Adipocyte (in vitro differentiated cells): ENCODE measurements around the gene HPCAL4.
A peak's percentile ranks its signal among the peaks of the same experiment; 100 is the strongest.

Experiments
- DNase-seq: peaks from one replicate; pipeline ENCODE4 v3.0.0-alpha.2; 2015; ENCODE audit warnings: low read depth
- H3K27me3 ChIP-seq: replicated peaks from 2 replicates; pipeline ENCODE4 v1.7.0; 2013; ENCODE audit warnings: mild to moderate bottlenecking, low read length, moderate library complexity; ENCODE audit not compliant: control insufficient read depth, insufficient read depth
- H3K36me3 ChIP-seq: 2 replicates; pipeline ENCODE4 v1.7.0; 2013; ENCODE audit warnings: low read length, mild to moderate bottlenecking, moderate library complexity; ENCODE audit not compliant: control insufficient read depth, insufficient read depth, severe bottlenecking
- H3K4me1 ChIP-seq: 2 replicates; pipeline ENCODE4 v1.7.0; 2013; ENCODE audit warnings: mild to moderate bottlenecking, low read length, moderate library complexity; ENCODE audit not compliant: control insufficient read depth, insufficient read depth
- H3K4me3 ChIP-seq: 2 replicates; pipeline ENCODE4 v1.7.0; 2013; ENCODE audit warnings: mild to moderate bottlenecking, low read length, moderate library complexity
- H3K9ac ChIP-seq: 2 replicates; pipeline ENCODE4 v1.7.0; 2013; ENCODE audit warnings: mild to moderate bottlenecking, low read length, moderate library complexity
- H3K9me3 ChIP-seq: 2 replicates; pipeline ENCODE4 v1.7.0; 2013; ENCODE audit warnings: mild to moderate bottlenecking, low read length, moderate library complexity; ENCODE audit not compliant: control insufficient read depth

Gene HPCAL4

DNA sequence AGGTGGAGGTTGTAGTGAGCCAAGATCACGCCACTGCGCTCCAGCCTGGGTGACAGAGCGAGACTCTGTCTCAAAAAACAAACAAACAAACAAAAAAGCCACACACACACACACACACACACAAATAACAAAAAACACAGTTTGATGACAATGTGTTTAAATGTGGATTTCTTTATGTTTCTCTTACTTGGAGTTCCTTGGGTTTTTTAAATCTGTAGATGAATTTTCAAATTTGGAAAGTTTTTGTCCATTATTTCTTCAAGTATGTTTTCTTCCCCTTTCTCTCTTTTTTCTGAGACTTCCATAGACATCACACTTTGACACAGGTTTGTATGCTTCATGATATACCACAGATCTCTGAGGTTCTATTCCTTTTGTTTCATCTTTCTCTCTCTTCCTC, 35.4 kb upstream of the HPCAL4 start:
- Histone ChIP-seq H3K27me3 (peaks cover 60% of the 10 kb centered on the region), H3K36me3 (no peaks in the 10 kb centered on the region), H3K4me1 (peaks cover 12% of the 10 kb centered on the region), H3K4me3 (no peak overlapping the region), H3K9me3 (no peaks in the 10 kb centered on the region), H3K9ac (no peak overlapping the region)
- DNase-seq = no peak

DNA sequence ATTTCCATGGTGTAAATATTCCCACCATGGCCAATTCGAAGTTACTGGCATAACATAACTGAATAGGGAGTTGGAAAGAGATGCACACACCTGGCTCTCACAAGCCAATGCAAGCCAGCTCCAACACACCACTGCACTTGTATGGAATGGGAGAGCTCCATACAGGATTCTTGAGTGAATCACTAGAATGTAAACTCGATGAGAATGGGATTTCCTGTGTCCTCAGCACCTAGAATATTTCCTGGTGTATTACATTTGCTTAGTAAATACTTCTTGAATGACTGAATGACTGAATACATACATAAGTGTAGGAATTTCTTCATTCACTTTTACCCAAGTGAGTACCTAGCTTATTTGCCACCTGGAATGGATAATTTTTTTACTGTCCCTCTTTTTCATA, 31.3 kb upstream of the HPCAL4 start:
- H3K27me3 ChIP-seq = peaks cover 70% of the 10 kb centered on the region
- no peaks in the 10 kb centered on the region for H3K9me3 ChIP-seq

DNA sequence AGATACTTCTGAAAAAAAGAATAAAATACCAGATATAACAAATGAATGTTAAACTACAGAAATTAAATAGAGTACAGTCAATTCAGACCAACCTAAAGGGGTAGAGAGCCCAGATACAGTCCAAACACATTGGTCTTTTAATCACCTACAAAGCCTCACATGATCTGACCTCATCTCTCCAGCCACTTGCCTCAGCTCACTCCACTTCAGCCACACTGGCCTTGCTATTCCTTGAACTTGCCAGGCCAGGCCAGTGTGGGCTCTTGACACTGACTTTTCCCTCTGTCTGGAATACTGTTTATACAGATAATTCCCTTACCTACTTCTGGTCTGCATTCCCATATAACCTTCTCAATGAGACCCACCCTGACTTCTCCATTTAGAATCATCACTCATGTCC, 30.4 kb upstream of the HPCAL4 start:
- Histone ChIP-seq H3K4me3 (no peak overlapping the region), H3K36me3 (no peaks in the 10 kb centered on the region), H3K9me3 (no peaks in the 10 kb centered on the region), H3K4me1 (no peaks in the 10 kb centered on the region), H3K9ac (no peak overlapping the region), H3K27me3 (peaks cover 71% of the 10 kb centered on the region)
- no peak for DNase-seq

More for the DNA sequence above, 31.3 kb upstream of the HPCAL4 start:
- Histone ChIP-seq H3K4me3 (no peak overlapping the region), H3K36me3 (no peaks in the 10 kb centered on the region), H3K9ac (no peak overlapping the region), H3K4me1 (no peaks in the 10 kb centered on the region)
- no peak for DNase-seq

DNA sequence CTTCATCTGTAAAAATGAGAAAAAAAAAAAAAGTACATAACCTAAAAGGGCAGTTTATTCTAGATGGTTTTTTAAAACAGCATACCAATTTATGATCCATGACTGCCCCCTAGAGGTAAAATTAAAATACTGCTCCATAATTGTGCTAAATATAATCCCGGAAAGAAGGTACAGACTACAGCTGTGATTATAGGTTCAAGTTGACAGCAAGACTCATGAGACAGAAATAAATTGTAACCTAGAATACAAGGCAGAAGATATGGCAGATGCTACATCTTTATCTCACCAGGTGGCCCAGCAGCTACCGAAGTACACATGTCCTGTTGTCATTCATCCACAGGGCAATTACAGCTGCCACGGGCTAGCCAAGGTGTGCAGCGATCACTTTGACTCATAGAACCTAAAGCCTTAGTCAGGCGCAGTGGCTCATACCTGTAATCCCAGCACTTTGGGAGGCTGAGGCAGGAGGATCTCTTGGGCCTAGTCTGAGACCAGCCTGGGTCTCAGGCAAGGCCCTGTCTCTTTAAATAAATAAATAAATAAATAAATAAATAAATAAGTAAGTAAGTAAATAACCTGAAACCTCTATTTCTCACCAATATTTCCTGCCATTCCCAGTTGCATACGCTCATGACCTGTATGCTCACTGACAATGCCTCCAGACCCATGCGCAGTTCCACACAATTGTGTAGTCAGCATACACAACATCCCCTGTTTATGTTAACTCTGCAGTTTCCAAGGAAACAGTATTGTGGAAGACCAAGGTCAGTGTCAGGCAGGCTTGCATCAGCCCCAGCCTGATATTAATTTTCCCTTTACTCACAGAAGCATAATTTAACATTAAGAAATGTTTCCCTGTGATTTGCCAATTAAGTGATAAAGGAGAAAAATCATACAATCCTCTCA, 29.1 kb upstream of the HPCAL4 start:
- Histone ChIP-seq H3K9ac (no peak overlapping the region), H3K27me3 (peaks cover 69% of the 10 kb centered on the region), H3K36me3 (no peaks in the 10 kb centered on the region), H3K9me3 (no peaks in the 10 kb centered on the region), H3K4me1 (no peaks in the 10 kb centered on the region), H3K4me3 (no peak overlapping the region)
- DNase-seq = peak; percentile 89

DNA sequence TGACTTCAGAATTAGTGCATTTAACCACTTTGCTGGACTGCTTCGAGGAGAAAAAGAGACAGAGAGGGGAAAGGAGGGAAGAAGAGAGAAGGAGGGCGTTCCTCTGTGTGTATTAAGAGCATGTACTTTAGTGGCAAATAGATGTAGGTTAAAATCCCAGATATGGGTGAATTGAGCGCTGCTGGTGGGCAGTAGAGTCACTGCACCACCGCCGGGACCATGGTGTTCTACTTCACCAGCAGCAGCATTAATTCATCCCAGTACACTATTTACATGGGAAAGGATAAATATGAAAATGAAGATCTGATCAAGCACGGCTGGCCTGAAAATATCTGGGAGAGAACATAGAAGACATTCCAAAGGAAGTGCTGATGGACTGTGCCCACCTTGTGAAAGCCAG, 26.6 kb upstream of the HPCAL4 start:
- no peak for DNase-seq
- peaks cover 66% of the 10 kb centered on the region for H3K27me3 ChIP-seq

DNA sequence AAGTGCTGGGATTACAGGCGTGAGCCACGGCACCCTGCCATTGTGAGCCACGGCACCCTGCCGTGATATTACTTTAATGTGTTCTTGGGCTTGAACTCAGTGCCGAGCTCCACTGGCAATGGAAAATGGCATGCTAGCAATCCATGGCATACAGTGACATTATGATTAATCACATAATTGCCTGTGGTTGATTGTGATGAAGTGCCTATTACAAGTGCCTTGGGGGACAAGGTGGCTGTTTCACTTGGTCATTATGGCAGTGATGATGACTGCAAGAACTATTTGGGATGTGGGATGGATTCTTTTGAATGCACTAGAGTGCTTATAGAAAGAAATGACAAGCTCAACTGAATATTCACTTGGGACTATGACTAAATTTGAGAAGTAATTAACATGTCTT, 22.3 kb upstream of the HPCAL4 start:
- no peaks in the 10 kb centered on the region for H3K36me3 ChIP-seq
- no peaks in the 10 kb centered on the region for H3K4me1 ChIP-seq
- DNase-seq = no peak
- no peak overlapping the region for H3K4me3 ChIP-seq
- peaks cover 76% of the 10 kb centered on the region for H3K27me3 ChIP-seq
- H3K9me3 ChIP-seq = no peaks in the 10 kb centered on the region
- H3K9ac ChIP-seq = no peak overlapping the region

More for the DNA sequence above, 26.6 kb upstream of the HPCAL4 start:
- Histone ChIP-seq H3K9me3 (no peaks in the 10 kb centered on the region), H3K4me3 (no peak overlapping the region), H3K36me3 (no peaks in the 10 kb centered on the region), H3K9ac (no peak overlapping the region), H3K4me1 (no peaks in the 10 kb centered on the region)

DNA sequence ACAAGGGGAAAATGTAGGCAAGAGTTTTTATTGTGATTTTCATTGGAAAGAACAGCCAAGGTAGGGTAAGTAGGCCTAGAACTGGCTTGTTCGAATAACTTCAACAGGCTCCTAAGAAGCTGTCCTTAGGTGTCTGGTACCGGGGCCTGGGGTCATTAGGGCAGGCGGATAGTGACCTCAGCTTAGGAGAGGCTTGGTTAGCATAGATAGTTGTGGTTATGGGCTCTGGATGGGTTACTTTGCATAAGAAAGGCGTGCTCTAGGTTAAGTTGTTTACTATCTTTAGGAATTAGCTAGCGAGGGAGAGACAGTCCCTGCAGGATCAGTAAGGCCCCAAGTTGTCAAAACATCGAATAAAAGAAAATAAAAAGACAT, 20.7 kb upstream of the HPCAL4 start:
- no peaks in the 10 kb centered on the region for H3K4me1 ChIP-seq
- DNase-seq = no peak
- H3K9ac ChIP-seq = no peak overlapping the region
- H3K4me3 ChIP-seq = no peak overlapping the region
- no peaks in the 10 kb centered on the region for H3K9me3 ChIP-seq
- H3K36me3 ChIP-seq = no peaks in the 10 kb centered on the region
- peaks cover 73% of the 10 kb centered on the region for H3K27me3 ChIP-seq

DNA sequence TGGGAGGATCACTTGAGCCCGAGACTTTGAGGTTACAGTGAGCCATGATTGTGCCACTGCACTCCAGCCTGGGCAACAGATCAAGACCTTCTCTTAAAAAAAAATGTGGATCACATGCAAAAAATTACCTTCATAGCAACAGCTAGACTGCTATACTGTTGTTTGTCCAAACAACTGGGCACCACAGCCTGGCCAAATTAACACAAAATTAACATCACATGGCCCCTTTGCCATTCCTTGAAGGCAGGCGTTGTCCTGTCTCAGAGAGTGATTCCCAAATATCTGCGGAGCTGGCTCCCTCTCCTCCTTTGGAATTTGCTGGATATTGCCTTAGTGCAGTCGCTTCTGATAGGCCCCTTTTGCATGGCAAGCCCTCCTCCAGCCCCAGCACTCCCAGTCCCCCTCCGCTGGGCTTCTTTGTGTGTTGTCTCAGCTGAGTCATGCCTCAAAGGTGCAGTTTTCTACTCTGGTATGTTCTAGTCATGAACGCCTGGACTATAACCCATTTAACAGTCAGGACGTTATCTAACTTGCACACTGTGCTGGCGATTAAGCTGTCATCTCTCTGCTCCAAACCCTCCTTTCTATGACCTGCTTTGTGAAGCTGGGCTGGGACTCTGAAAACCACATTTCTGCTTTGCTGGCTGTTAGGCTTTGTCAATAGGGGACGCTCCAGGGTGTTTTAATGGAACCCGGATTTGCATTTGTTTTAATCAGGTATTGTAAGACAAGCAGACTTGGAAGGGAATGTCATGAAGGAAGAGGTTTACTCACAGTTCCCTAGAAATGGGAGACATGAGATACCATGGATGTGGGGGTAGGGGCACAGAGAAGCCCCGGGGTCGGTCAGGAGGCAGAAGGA, 20.1 kb upstream of the HPCAL4 start:
- no peak overlapping the region for H3K4me3 ChIP-seq
- no peak overlapping the region for H3K9ac ChIP-seq
- H3K4me1 ChIP-seq = no peaks in the 10 kb centered on the region
- no peaks in the 10 kb centered on the region for H3K36me3 ChIP-seq
- H3K9me3 ChIP-seq = no peaks in the 10 kb centered on the region
- peaks cover 73% of the 10 kb centered on the region for H3K27me3 ChIP-seq
- peak; percentile 20 for DNase-seq

DNA sequence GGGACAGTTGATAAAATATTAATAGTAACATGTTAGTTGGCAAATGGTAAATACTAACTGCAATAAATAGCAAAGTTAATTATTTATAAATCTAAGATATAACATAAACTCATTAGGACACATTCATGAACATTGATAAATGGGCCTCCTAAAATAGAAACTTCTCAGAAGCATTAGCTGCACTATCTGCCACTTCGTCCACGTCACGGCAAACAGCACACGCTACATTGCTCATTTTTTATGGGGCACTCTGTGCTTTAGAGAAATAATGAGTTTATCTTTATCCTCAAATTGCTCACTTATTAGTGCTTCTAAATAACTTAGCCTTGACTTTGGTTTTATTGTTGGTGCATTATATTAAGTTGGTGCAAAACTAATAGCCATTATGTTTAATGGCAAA, 16.3 kb upstream of the HPCAL4 start:
- no peaks in the 10 kb centered on the region for H3K36me3 ChIP-seq
- H3K27me3 ChIP-seq = peaks cover 66% of the 10 kb centered on the region
- no peaks in the 10 kb centered on the region for H3K9me3 ChIP-seq
- no peak for DNase-seq
- no peaks in the 10 kb centered on the region for H3K4me1 ChIP-seq
- no peak overlapping the region for H3K9ac ChIP-seq
- H3K4me3 ChIP-seq = no peak overlapping the region

DNA sequence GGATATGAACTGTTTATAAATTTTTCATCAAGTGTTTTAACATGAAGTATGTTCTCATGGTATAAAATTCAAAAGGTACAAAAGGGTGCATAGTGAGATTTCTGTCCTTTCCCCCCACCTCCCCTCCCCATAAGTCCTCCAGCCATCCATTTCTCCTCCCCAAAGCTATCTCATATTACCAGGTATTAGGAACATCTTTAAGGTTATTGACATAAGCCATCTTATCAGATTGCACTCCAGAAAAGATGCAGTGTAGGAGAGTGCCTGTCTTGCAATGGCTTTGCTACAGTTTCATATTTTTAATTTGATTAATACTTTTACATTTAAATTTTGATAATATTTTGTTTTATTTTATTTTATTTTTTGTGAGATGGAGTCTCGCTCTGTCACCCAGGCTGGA, 13.5 kb upstream of the HPCAL4 start:
- H3K36me3 ChIP-seq = no peaks in the 10 kb centered on the region

DNA sequence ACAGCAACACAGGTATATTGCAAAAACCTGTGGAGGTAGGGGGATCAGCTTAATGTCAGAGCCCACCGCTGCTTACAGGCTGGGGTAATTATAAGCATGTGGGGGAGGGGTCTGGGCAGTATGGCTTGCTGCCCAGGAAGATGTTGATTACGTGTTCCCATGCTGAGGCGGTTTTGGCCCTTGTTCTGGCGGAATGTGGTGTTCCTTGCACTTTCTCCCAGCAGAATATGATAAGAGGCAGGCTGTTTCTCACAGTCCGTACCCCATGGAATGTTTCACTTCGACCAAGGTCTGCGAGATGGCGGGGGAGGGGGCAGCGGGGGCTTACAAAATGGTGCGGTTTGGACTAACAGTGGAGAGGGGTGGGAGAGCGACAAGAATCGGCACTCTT, 9.8 kb upstream of the HPCAL4 start:
- Histone ChIP-seq H3K27me3 (peaks cover 69% of the 10 kb centered on the region), H3K4me3 (no peak overlapping the region), H3K9ac (no peak overlapping the region), H3K9me3 (peaks cover 6% of the 10 kb centered on the region), H3K4me1 (peaks cover 8% of the 10 kb centered on the region), H3K36me3 (no peaks in the 10 kb centered on the region)
- DNase-seq = peak; percentile 11

More for the DNA sequence above, 13.5 kb upstream of the HPCAL4 start:
- H3K9ac ChIP-seq = no peak overlapping the region
- no peak for DNase-seq
- H3K4me3 ChIP-seq = no peak overlapping the region
- no peaks in the 10 kb centered on the region for H3K9me3 ChIP-seq
- H3K4me1 ChIP-seq = peaks cover 8% of the 10 kb centered on the region
- peaks cover 64% of the 10 kb centered on the region for H3K27me3 ChIP-seq
